ENCODE measurements around the gene EEA1.
A peak's percentile ranks its signal among the peaks of the same experiment; 100 is the strongest.

Gene EEA1

DNA sequence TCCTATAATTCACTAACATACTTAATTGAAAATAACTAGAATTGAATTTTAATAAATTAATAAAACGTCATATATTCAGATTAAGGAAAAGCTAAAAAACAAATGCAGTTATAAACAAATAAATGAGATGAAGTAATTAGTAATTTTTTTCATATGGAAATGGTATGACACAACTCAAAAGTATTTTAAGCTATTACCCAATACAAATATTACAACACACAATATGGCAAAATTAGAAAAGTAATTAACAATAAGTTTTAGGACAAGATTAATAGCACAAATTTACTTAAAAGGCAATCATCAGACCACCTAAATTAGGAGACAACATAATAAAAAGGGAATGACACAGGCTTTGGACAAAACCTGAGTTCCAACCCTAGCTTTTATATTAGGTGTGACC is 81.7 kb downstream of the EEA1 start:
- DNase-seq (ENCODE audit: low spot score), result no peak
- TF ChIP-seq, protein P1, sequence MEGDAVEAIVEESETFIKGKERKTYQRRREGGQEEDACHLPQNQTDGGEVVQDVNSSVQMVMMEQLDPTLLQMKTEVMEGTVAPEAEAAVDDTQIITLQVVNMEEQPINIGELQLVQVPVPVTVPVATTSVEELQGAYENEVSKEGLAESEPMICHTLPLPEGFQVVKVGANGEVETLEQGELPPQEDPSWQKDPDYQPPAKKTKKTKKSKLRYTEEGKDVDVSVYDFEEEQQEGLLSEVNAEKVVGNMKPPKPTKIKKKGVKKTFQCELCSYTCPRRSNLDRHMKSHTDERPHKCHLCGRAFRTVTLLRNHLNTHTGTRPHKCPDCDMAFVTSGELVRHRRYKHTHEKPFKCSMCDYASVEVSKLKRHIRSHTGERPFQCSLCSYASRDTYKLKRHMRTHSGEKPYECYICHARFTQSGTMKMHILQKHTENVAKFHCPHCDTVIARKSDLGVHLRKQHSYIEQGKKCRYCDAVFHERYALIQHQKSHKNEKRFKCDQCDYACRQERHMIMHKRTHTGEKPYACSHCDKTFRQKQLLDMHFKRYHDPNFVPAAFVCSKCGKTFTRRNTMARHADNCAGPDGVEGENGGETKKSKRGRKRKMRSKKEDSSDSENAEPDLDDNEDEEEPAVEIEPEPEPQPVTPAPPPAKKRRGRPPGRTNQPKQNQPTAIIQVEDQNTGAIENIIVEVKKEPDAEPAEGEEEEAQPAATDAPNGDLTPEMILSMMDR (IDR thresholded peaks at IDR 0.05; ENCODE audit: extremely low read depth, insufficient read depth, missing control alignments), result no peak
- in situ Hi-C loops (cut with MboI; ENCODE audit: low pct_unique_long_range_greater_than_20kb, low sequenced_read_pairs, unreplicated experiment), result no loop called here

DNA sequence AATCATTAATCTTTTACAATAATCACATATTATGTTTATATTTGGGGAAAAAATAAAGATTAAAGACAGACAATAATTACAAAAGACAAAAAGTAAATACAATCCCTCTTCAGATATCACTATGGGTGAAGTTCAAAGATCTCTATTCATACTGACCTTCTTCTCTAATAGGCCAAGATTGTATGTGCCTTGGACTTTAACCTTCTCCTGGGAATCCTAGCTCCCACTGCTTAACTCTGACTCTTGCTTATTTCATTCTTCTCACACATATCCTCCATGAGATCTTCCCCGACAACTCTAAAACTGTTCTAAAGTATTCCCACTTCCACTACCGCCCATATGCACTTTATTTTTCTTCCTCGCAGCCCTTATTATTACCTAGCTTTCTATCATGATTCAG is 83.8 kb downstream of the EEA1 start:
- DNase-seq (ENCODE audit: low spot score), result no peak
- TF ChIP-seq, protein P1 (IDR thresholded peaks at IDR 0.05; ENCODE audit: extremely low read depth, insufficient read depth, missing control alignments), result no peak
- in situ Hi-C loops (cut with MboI; ENCODE audit: low pct_unique_long_range_greater_than_20kb, low sequenced_read_pairs, unreplicated experiment), result no loop called here

DNA sequence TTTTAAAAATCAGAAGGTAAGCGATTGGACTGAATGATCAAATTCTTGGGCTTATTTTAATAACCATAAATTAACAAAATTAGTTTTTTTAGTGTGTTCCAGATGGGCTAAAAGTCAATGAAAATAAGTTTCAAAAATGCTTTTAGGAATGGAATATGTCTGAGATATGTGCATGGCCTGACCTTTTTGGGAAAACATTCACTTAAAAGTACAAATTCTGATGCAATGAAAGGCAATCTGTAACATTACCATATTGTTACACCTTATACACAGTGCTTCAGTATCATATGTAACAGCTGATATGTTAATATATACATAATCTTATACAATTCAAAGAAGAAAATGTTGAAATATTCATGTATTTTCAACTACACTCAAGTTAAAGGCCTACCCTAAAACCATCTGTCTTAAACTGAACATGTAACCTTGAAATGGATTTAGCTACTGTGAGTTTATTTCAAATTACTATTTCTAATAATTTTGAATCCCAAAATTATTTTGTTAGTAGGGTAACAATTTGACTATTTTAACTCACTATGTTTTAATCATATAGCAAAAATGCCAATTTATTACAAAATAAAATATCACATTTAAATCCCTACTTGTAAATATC is 84.8 kb downstream of the EEA1 start:
- TF ChIP-seq, protein P1 (IDR thresholded peaks at IDR 0.05; ENCODE audit: extremely low read depth, insufficient read depth, missing control alignments), result no peak
- no peak for DNase-seq (ENCODE audit: low spot score)
- in situ Hi-C loops (cut with MboI; ENCODE audit: low pct_unique_long_range_greater_than_20kb, low sequenced_read_pairs, unreplicated experiment), result no loop called here

DNA sequence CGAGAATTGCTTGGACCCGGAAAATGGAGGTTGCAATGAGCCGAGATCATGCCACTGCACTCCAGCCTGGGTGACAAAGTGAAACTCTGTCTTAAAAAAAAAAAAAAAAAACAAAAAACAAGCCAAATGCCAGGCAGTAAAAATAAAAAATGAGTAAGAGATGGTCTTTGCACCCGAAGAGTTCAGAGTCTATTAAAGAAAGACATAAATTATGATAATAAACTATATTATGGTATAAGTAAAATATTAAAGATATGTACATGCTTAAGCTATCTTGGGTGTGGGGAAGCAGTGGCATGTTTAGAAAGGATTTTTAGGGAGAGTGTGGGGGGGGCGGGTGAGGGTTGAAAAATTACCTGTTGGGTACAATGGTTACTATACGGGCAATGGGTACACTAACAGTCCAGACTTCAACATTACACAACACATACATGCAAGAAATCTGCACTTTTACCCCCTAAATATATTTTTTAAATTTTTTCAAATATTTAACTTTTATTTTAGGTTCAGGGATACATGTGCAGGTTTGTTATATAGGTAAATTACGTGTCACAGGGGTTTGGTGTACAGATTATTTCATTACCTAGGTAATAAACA is 99.3 kb downstream of the EEA1 start:
- TF ChIP-seq, protein P1 (IDR thresholded peaks at IDR 0.05; ENCODE audit: extremely low read depth, insufficient read depth, missing control alignments), result no peak
- in situ Hi-C loops (cut with MboI; ENCODE audit: low pct_unique_long_range_greater_than_20kb, low sequenced_read_pairs, unreplicated experiment), result no loop called here
- DNase-seq (ENCODE audit: low spot score), result no peak

DNA sequence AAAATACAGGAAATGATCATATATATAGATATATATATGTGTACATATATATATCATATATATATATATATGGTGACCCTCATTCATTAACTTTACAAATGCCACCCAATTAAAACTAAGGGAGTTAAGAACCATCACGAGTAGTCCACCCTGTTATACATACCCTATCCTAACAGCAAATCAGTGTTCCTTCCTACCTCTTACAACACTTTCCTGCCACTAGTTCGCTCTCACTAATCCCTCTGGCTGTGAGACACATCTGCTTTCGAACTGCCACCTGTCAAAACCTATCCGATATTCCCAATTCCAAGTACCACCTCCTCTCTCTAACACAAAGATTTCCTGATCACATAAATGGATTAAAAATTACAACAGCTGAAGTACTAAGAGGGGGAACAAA is 100.5 kb downstream of the EEA1 start:
- in situ Hi-C loops (cut with MboI; ENCODE audit: low pct_unique_long_range_greater_than_20kb, low sequenced_read_pairs, unreplicated experiment), result no loop called here
- no peak for DNase-seq (ENCODE audit: low spot score)
- TF ChIP-seq, protein P1 (IDR thresholded peaks at IDR 0.05; ENCODE audit: extremely low read depth, insufficient read depth, missing control alignments), result no peak

DNA sequence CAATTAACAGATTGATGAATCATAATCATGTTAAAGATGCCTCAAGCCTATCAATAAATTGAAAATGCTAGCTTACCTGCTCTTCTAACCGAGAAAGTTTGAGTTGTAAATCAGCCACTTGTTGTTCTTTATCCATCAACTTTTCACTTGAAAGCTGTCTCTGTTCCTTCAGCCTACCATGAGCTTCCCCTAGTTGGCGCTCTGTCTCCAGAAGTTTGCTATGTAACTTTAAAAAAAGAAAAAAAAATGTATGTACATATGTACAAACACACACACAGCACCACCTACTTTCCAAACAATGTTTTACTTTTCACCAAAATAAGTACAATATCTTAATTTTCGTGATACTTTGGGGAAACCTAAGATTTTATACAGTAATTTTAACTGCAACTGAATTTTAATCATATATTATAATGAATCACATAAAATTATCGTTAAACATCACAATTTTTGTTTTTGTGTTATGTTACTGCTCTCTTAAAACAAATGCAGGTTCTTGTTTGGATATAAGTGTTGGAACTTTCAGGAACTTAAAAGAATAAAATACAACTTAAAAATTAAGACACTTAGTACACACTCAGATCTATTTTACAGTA is 101.2 kb downstream of the EEA1 start:
- DNase-seq (ENCODE audit: low spot score), result peak; percentile 49
- TF ChIP-seq, protein P1 (IDR thresholded peaks at IDR 0.05; ENCODE audit: extremely low read depth, insufficient read depth, missing control alignments), result peak; percentile 71
- in situ Hi-C loops (cut with MboI; ENCODE audit: low pct_unique_long_range_greater_than_20kb, low sequenced_read_pairs, unreplicated experiment), result no loop called here
